ENCODE results near the gene STK16. TPM values are rescaled to one million over a fixed set of nuclear protein-coding genes. Genes with fewer than 3 reads are reported as not detected.
A peak's percentile ranks its signal among the peaks of the same experiment; 100 is the strongest.
"Not testable (repeated sequence)": the region's sequence is repeated elsewhere in the genome, so short reads cannot be mapped to it uniquely, and the experiment has no call there.

STK16 gene
- total RNA-seq, 1 donor from 2014 or later: 19.9 TPM

DNA sequence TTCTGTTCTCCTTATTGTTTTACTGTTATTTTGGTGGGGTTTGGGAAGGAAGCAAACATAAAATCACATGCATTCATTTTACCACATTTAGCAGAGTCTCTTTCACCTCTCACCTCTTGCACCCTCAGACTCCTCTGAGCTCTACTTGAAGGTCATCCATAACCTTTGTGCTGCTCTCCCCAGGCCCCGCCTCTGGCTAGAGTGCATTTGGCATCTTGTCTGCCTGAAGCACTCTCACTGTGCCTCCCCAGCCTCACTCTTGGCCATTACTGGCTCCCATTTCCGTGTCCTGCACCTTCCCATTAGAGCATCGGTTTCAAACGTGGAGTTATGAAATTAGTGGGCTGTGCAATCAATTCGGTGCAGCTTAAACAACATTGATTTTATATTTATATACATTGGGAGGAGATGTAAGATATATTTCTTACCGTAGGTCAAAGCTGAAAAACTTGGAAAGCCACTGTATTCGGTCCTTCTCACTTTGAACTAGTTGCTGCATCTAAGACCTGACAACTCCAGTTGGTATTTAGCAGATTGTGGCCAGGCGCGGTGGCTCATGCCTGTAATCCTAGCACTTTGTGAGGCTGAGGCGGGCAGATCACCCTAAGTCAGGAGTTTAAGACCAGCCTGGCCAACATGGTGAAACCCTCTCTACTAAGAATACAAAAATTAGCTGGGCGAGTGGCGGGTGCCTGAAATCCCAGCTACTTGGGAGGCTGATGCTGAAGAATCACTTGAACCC is 45.6 kb upstream of the STK16 start:
- no peak overlapping the region for H3K4me2 ChIP-seq
- no peak overlapping the region for H3K9ac ChIP-seq
- H3K79me2 ChIP-seq (ENCODE audit: low read depth): no peaks in the 10 kb centered on the region
- peaks cover 3% of the 10 kb centered on the region for H3F3A ChIP-seq (ENCODE audit: low read depth)
- Mint-ChIP-seq H3K9me3 (peaks cover 12% of the 10 kb centered on the region), H3K4me3 (no peak overlapping the region), H3K27ac (peak overlapping the region; percentile 2), H3K36me3 (no peaks in the 10 kb centered on the region), H3K27me3 (ENCODE audit: insufficient read depth, low read depth) (peaks cover 2% of the 10 kb centered on the region), H3K4me1 (peaks cover 14% of the 10 kb centered on the region)
- no peak for TF ChIP-seq EZH2phosphoT487 (IDR thresholded peaks at IDR 0.05)
- no peak for TF ChIP-seq EZH2 (IDR thresholded peaks at IDR 0.05)
- TF ChIP-seq, protein P1, sequence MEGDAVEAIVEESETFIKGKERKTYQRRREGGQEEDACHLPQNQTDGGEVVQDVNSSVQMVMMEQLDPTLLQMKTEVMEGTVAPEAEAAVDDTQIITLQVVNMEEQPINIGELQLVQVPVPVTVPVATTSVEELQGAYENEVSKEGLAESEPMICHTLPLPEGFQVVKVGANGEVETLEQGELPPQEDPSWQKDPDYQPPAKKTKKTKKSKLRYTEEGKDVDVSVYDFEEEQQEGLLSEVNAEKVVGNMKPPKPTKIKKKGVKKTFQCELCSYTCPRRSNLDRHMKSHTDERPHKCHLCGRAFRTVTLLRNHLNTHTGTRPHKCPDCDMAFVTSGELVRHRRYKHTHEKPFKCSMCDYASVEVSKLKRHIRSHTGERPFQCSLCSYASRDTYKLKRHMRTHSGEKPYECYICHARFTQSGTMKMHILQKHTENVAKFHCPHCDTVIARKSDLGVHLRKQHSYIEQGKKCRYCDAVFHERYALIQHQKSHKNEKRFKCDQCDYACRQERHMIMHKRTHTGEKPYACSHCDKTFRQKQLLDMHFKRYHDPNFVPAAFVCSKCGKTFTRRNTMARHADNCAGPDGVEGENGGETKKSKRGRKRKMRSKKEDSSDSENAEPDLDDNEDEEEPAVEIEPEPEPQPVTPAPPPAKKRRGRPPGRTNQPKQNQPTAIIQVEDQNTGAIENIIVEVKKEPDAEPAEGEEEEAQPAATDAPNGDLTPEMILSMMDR (IDR thresholded peaks at IDR 0.05): no peak
- no peak overlapping the region for H3K4me3 ChIP-seq
- H3K27me3 ChIP-seq: no peaks in the 10 kb centered on the region
- H4K20me1 ChIP-seq (ENCODE audit: low read depth): no peaks in the 10 kb centered on the region
- H2AFZ ChIP-seq (replicated peaks): no peak overlapping the region
- H3K9me3 ChIP-seq (ENCODE audit: low read depth): no peaks in the 10 kb centered on the region
- no peak for DNase-seq (ENCODE audit: low spot score)
- no peaks in the 10 kb centered on the region for H3K4me1 ChIP-seq
- no peaks in the 10 kb centered on the region for H3K36me3 ChIP-seq
- no peak overlapping the region for H3K27ac ChIP-seq

DNA sequence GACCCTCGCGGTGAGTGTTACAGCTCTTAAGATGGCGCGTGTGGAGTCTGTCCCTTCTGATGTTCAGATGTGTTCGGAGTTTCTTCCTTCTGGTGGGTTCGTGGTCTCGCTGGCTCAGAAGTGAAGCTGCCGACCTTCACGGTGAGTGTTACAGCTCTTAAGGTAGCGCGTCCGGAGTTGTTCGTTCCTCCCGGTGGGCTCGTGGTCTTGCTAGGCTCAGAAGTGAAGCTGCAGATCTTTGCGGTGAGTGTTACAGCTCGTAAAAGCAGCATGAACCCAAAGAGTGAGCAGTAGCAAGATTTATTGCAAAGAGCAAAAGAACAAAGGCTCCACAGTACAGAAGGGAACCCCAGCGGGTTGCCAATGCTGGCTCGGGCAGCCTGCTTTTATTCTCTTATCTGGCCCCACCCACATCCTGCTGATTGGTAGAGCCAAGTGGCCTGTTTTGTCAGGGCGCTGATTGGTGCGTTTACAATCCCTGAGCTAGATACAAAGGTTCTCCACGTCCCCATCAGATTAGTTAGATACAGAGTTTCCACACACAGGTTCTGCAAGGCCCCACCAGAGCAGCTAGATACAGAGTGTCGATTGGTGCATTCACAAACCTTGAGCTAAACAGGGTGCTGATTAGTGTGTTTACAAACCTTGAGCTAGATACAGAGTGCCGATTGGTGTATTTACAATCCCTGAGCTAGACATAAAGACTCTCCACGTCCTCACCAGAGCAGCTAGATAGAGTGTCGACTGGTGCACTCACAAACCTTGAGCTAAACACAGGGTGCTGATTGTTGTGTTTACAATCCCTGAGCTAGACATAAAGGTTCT is 44.6 kb upstream of the STK16 start:
- not testable (repeated sequence) for H3F3A ChIP-seq (ENCODE audit: low read depth); H3K36me3 ChIP-seq; H3K27me3 ChIP-seq; H3K9me3 ChIP-seq (ENCODE audit: low read depth); H3K79me2 ChIP-seq (ENCODE audit: low read depth); H3K27ac ChIP-seq; H3K4me3 ChIP-seq; H3K4me1 ChIP-seq; H3K4me2 ChIP-seq; H2AFZ ChIP-seq (replicated peaks); H4K20me1 ChIP-seq (ENCODE audit: low read depth); DNase-seq (ENCODE audit: low spot score); H3K27me3 Mint-ChIP-seq (ENCODE audit: insufficient read depth, low read depth); H3K36me3 Mint-ChIP-seq; H3K9ac ChIP-seq
- Mint-ChIP-seq H3K4me3 (peak overlapping the region; percentile 11), H3K27ac (peak overlapping the region; percentile 95), H3K4me1 (peaks cover 14% of the 10 kb centered on the region), H3K9me3 (peaks cover 12% of the 10 kb centered on the region)

DNA sequence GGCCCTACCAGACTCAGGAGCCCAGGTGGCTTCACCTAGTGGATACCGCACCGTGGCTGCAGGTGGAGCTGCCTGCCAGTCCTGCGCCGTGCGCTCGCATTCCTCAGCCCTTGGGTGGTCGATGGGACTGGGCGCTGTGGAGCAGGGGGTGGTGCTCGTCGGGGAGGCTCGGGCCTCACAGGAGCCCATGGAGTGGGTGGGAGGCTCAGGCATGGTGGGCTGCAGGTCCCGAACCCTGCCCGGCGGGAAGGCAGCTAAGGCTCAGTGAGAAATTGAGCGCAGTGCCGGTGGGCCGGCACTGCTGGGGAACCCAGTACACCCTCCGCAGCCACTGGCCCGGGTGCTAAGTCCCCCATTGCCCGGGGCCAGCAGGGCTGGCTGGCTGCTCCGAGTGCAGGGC is 43.9 kb upstream of the STK16 start:
- H3K4me3 Mint-ChIP-seq; H3K36me3 ChIP-seq; DNase-seq (ENCODE audit: low spot score); H3K36me3 Mint-ChIP-seq; H2AFZ ChIP-seq (replicated peaks); H3K9me3 ChIP-seq (ENCODE audit: low read depth); H3K27ac ChIP-seq; H3K4me1 ChIP-seq; H4K20me1 ChIP-seq (ENCODE audit: low read depth); H3K27me3 Mint-ChIP-seq (ENCODE audit: insufficient read depth, low read depth); H3K79me2 ChIP-seq (ENCODE audit: low read depth); H3F3A ChIP-seq (ENCODE audit: low read depth); H3K9ac ChIP-seq; H3K4me3 ChIP-seq; H3K4me2 ChIP-seq; H3K27me3 ChIP-seq: not testable (repeated sequence)
- peaks cover 12% of the 10 kb centered on the region for H3K9me3 Mint-ChIP-seq
- peaks cover 18% of the 10 kb centered on the region for H3K4me1 Mint-ChIP-seq
- H3K27ac Mint-ChIP-seq: peak overlapping the region; percentile 95

DNA sequence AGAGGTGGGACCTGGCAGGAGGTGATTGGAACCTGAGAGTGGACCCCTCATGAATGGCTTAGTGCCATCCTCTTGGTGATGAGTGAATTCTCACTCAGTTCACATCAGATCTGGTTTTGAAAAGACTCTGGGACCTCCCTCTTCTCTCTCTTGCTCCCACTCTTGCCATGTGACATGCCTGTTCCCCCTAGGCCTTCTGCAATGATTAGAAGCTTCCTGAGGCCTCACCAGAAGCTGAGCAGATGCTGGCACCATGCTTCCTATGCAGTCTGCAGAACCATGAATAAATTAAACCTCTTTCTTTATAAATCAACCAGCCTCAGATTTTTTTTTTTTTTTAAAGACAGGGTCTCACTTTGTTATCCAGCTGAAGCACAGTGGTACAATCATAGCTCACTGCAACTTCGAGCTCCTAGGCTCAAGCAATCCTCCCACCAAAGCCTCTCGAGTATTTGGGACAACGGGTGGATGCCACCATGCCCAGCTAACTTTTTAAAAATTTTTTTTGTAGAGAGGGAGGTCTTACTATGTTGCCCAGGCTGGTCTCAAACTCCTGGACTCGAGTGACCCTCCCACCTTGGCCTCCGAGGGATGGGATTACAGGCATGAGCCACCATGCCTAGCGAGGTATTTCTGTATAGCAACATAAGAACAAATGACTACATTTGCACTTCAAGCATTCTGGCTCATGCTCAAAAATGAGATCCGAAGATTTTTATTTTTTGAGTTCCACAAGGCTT is 40.7 kb upstream of the STK16 start:
- H3K27ac Mint-ChIP-seq: no peak overlapping the region
- no peak for TF ChIP-seq EZH2phosphoT487 (IDR thresholded peaks at IDR 0.05)
- TF ChIP-seq, protein P1 (IDR thresholded peaks at IDR 0.05): no peak
- TF ChIP-seq EZH2 (IDR thresholded peaks at IDR 0.05): no peak
- no peak for DNase-seq (ENCODE audit: low spot score)

More for the DNA sequence above, 40.7 kb upstream of the STK16 start:
- peaks cover 2% of the 10 kb centered on the region for H3K27me3 Mint-ChIP-seq (ENCODE audit: insufficient read depth, low read depth)
- H3K27me3 ChIP-seq: no peaks in the 10 kb centered on the region
- H2AFZ ChIP-seq (replicated peaks): no peak overlapping the region
- peaks cover 26% of the 10 kb centered on the region for H3F3A ChIP-seq (ENCODE audit: low read depth)
- no peak overlapping the region for H3K4me3 ChIP-seq
- H3K4me1 ChIP-seq: peaks cover 7% of the 10 kb centered on the region
- H3K4me1 Mint-ChIP-seq: peaks cover 28% of the 10 kb centered on the region
- peaks cover 2% of the 10 kb centered on the region for H3K36me3 Mint-ChIP-seq
- H3K79me2 ChIP-seq (ENCODE audit: low read depth): no peaks in the 10 kb centered on the region
- H3K4me2 ChIP-seq: no peak overlapping the region
- H3K9ac ChIP-seq: no peak overlapping the region
- no peaks in the 10 kb centered on the region for H4K20me1 ChIP-seq (ENCODE audit: low read depth)
- H3K36me3 ChIP-seq: no peaks in the 10 kb centered on the region
- H3K9me3 Mint-ChIP-seq: peaks cover 12% of the 10 kb centered on the region
- no peak overlapping the region for H3K27ac ChIP-seq
- H3K9me3 ChIP-seq (ENCODE audit: low read depth): no peaks in the 10 kb centered on the region
- H3K4me3 Mint-ChIP-seq: peak overlapping the region; percentile 95
